VCaP (cell line): ENCODE measurements around the gene NDUFC1.

Source experiments
- H3K27ac ChIP-seq: fragments of 450-650 bp; 2 replicates; pipeline ENCODE4 v1.5.1; 2017
- TF ChIP-seq, protein P1 (sequence below): fragments of 450-650 bp; conservative IDR thresholded peaks from 2 replicates; pipeline ENCODE4 v1.5.1; 2017; ENCODE audit warnings: mild to moderate bottlenecking, moderate library complexity

The NDUFC1 gene

GRCh38 chr4:139275281-139275735, 27.0 kb downstream of the NDUFC1 start:
- no peak overlapping the region for H3K27ac ChIP-seq
- TF ChIP-seq, protein P1, sequence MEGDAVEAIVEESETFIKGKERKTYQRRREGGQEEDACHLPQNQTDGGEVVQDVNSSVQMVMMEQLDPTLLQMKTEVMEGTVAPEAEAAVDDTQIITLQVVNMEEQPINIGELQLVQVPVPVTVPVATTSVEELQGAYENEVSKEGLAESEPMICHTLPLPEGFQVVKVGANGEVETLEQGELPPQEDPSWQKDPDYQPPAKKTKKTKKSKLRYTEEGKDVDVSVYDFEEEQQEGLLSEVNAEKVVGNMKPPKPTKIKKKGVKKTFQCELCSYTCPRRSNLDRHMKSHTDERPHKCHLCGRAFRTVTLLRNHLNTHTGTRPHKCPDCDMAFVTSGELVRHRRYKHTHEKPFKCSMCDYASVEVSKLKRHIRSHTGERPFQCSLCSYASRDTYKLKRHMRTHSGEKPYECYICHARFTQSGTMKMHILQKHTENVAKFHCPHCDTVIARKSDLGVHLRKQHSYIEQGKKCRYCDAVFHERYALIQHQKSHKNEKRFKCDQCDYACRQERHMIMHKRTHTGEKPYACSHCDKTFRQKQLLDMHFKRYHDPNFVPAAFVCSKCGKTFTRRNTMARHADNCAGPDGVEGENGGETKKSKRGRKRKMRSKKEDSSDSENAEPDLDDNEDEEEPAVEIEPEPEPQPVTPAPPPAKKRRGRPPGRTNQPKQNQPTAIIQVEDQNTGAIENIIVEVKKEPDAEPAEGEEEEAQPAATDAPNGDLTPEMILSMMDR, result no peak

DNA sequence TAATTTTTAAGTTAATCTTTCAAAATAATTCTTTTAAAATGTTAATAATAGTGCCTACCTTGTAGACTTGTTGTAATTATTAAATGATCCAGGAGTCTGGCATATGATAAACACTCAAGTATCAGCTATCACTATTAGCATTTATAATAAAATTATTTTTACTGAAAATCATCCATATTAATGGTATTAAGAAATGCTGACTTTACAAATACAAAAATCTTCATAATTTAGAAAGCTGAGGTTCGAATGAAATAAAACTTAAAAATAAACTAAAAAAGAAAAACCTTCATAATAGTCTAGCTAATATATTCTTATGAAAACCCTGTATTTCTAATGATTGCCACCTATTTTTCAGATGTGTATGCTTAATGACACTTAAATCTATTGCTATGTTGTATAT, 27.5 kb downstream of the NDUFC1 start:
- TF ChIP-seq, protein P1, result no peak
- no peak overlapping the region for H3K27ac ChIP-seq

DNA sequence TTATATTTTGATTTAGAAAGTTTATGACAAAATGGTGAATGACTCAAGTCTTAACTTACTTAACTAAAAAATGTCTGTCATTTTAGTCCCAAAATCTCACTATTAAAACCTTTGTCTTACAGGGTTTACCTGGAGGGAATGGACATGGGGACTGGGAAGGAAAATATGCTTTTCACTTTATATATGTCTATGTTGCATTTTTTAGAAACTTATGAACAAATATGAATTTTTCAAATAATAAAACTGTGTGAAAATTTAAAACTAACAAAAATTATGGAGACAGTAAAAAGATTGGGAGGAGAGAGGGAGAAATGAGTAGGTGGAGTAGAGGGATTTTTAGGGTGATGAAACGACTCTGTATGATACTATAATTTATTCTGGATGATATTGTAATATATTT, 28.4 kb downstream of the NDUFC1 start:
- TF ChIP-seq, protein P1, result no peak
- no peak overlapping the region for H3K27ac ChIP-seq

GRCh38 chr4:139267301-139267700, 35.0 kb downstream of the NDUFC1 start:
- H3K27ac ChIP-seq, result no peak overlapping the region
- TF ChIP-seq, protein P1, result no peak

DNA sequence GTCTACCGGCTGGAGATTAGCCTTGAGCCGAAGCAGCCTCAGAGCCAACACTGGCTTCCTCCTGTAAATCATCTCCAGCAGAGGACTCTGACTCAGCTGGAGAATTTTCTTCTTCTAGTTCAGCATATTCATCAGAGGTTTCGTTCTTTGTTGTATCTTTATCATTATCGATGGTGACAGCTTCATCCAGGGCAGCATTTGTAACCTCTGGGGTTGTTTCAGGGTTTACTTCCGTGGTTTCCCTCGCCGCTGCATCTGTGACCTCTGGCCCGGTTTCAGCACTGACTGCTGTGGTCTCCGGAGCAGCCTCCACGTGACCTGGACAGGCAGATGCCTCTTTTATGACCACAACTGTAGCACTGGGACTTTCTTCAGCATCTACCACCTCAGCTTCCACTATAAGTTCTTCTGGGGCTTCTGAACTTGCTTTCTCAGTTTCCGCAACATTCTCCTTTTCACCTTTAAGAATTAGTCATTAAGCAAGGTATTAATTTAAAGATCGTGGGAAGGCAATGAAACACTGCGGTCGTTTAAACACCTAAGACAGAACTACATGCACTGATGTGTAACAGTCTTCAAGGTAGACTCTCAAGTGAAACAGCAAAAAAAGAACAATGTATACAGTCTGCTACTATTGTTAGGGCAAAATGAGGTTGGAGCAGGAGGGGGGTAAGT, 35.6 kb downstream of the NDUFC1 start:
- TF ChIP-seq, protein P1, result no peak

GRCh38 chr4:139266208-139266582, 36.1 kb downstream of the NDUFC1 start:
- no peak overlapping the region for H3K27ac ChIP-seq

More for the DNA sequence above, 35.6 kb downstream of the NDUFC1 start:
- H3K27ac ChIP-seq, result no peak overlapping the region

GRCh38 chr4:139265654-139266053, 36.6 kb downstream of the NDUFC1 start:
- TF ChIP-seq, protein P1, result no peak

More at GRCh38 chr4:139266208-139266582, 36.1 kb downstream of the NDUFC1 start:
- TF ChIP-seq, protein P1, result no peak

More at GRCh38 chr4:139265654-139266053, 36.6 kb downstream of the NDUFC1 start:
- no peak overlapping the region for H3K27ac ChIP-seq
